Endometrial microvascular endothelial cells (primary cell): ENCODE measurements around the gene KNCN. TPM values are rescaled to one million over a fixed set of nuclear protein-coding genes. Genes with fewer than 3 reads are reported as not detected.

Experiments used
- in situ Hi-C: cut with HindIII; loops from 2 replicates; pipeline ENCODE4 v1.10.0; 2017; ENCODE audit warnings: low sequenced_read_pairs, low pct_unique_long_range_greater_than_20kb; ENCODE audit errors: inconsistent ontology term
- total RNA-seq: library from RNA; depleted of rRNA; stranded (reverse); fragments of >200 nt; gene quantifications from one replicate; pipeline ENCODE4 v1.2.3, GENCODE V29; 2015; ENCODE audit errors: inconsistent ontology term

KNCN gene
- total RNA-seq, 1 donor from 2014 or later: not detected

- in situ Hi-C loops: no loop called here
Observed at GRCh38 chr1:46571691-46572225, 20.3 kb upstream of the KNCN start.

GRCh38 chr1:46569884-46570725, 18.7 kb upstream of the KNCN start:
- in situ Hi-C loops: no loop called here

DNA sequence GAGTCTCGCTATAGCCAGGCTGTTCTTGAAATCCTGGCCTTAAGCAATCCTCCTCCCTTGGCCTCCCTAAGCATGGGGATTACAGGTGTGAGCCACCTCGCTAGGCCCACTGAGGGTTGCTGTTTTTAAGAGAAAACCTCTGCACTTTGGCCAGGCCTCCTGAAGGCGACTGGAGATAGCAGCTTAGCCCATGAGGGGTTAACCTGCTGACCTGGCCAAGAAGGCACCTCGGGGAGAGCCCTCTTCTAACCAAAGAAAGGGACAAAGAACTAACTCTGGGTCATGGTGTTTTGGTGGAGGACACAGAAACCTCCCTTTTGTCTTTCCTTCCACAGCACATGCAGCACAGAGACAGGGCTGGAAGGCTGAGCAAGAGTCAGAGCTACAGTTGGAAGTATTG, 17.7 kb upstream of the KNCN start:
- in situ Hi-C loops: no loop called here

DNA sequence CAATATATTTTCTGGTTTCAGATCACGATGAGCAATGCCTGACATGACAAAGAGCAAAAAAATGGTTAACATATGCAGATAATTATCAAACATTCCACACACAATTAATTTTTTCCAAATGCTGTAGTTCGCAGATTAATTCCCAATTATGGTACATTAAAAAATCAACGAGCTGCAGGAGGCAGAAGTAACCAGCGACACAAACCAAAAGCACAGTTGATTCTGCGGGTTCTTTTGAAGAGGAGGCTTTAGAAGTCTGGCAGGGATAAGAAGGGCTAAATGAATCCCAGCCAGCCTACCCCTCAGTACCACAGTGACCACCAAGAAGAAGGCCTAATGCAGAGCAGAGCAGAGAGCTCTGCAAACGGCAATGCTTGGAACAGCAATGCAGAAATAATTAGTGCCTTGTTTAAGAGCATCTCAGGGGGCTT, 17.0 kb upstream of the KNCN start:
- in situ Hi-C loops: no loop called here

DNA sequence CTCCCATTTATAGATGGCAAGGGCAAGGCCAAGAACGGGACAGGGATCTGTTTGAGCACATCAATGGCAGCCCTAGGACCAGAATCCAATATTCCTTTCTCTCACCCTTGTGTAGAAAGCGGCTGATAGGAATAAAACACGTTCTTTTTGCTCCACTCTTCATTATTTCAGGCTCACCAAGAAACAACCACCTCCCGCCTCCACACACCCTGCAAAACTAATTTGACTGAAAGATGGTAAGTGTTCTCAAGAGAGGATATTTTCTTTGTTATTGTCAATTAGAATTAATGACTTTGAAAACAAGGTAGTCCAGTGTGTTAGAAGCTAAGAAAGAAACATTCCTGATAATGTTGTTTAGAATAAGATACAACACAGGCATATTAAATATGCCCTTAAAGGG, 11.9 kb upstream of the KNCN start:
- in situ Hi-C loops: no loop called here

DNA sequence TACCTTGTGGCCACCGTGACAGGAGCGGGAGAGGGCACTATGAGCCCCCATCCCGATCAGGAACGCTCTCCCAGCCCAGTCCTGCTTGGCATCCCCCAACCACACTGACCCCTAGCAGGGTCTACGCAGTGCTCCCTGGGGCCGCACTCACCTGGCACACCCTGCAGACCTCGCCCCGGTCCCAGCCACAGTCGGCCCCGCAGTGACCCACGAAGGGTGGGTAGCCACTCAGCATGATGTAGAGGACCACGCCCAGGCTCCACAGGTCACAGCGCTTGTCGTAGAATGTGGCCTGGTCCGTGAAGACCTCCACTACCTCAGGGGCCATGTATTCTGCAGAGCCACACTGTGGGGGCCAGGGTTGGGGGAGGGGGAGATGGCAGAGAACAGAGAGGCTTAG, 11.1 kb upstream of the KNCN start:
- in situ Hi-C loops: no loop called here

DNA sequence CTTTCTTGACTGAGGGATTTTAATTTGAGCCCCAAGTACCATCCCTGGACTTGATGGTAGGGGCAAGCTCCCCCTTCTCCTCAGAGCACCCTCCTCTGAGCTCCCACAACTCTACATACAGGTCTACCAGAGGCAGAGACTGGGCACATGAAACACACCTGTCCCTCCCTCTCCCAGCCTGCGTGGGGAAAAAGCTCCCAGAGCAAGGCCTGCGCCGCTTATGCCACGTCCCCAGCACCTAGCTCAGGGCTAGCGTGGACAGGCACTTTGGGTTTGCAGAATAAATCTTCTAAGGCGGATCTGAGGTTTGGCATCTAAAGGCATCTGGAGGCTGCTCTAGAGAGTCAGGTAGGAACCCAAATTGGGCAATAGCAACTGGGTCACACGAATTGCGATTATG, 7.5 kb upstream of the KNCN start:
- in situ Hi-C loops: no loop called here

GRCh38 chr1:46558141-46558963, 6.9 kb upstream of the KNCN start:
- in situ Hi-C loops: no loop called here

DNA sequence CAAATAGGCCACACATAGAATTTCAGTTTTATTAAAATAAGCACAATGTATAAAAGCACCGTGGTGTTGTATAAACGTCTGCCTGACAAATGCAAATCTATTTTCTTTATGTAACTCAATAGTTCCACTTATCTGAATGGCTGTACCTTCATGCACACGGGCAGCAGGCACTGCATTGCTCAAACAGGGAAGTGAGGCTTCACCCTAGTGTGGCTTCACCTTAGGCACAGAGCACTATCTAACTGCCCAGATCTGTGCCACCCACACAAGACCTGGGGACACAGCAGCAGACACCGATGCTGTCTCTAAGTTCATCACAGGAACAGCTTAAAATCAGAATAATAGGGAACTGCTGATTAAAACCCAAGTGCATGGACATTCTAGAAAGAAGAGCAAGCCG, 6.0 kb upstream of the KNCN start:
- in situ Hi-C loops: no loop called here

DNA sequence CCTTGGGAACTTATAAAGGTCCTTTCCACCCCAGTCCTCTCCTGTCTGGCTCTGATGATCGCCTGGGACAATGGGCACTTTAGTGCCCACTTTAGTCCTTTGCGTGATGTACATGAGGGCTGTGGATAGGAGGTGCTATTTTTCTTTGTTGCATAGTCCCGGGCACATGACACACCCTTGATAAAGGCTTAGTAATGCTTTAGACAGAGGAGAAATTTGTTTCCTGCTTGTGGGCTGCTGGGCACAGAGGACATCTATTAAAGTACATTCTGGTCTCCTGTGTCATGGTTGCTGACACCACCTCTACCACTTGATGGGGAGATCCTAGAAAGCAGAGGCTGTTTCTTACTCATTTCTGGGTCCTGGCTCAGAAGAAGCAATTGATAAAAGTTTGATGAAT, 5.4 kb upstream of the KNCN start:
- in situ Hi-C loops: no loop called here

DNA sequence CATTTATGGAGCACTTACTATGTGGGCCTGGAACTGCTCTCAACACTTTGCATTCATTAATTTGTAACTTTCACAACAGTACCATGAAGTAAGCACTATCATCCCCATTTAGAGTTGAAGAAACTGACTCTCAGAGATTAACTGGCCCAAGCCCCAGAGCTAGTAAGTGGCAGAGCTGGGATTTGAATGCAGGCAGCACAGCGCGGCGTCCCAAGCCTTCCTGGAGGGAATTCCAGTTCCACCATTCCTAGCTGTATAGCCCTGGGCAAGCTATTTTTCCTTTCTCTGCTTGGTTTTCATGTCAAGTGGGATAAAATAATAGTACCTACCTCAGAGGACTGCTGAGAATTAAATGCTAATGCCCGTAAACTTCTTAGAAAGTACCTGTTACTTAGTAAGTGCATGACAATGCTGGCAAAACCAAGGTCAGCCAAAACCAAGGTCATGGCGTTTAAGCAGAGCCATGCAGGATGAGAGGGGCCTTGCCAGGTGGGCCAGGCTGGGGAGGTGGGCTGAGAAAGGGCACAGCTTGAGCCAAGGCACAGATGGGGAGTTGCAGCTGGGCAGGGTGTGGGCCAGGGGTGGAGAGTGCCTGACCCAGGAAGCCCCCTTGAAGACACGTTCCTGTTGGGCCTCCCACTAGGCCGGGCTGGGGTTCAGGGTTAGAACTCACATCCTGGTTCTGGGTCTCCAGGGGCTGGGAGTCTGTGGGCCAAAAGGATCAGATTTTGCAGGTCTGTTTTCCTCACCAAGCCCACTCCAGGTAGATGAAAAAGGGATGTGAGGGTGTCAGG, 4.6 kb upstream of the KNCN start:
- in situ Hi-C loops: no loop called here

DNA sequence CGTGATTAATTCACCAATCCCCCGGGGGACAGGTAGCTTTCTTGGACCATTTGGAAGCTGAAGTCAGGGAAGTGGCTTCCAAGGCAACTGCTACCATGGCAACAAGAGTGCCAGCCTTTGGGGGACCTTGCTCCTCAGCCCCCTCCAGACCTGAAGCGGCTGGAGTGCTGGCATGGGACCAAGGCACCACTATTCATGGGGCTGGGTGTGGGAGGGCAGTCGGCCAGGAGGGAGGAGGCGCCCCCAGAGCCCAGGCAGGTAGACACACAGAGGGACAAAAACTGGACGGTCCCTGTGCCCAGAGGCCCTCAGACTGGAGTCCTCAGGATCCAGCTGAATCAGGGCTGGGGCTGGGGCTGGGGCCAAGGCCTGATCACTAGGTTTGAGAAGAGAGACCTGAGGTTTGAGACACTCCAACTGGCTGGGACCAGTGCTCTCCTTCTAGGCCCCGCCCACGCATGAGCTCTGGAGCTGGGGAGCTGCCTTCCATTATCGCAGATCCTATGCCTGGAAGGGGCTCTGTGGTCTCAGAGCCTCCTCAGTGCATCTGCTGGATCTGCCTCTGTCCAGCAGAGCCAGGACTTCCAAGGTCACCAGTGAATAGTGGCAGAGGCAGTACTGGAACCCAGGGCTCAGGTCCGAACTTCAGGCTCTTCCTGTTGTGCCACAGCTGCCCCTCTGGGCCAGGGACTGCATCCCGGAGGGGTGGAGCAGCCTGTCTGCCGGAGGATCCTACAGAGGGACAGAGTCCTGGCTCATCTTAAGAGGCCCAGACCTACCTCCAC, 3.3 kb upstream of the KNCN start:
- in situ Hi-C loops: no loop called here

DNA sequence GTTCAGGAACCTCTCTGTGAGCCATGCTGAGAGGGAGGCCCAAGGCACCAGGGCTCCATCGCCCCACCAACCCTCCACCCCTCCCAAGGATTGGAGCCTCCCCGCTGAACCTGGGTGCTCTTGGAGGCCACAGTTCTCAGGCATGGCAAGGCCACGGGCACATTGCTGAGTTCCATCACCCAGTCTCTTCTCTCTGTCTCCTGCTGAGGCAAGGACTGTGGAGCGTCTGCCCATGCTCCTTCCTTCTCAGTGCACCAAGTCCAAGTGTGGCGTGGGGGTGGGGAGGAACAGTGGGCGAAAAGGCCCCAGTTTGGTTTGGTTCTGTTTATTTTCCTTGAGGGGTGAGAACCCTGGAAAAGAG, 2.8 kb upstream of the KNCN start:
- in situ Hi-C loops: no loop called here

DNA sequence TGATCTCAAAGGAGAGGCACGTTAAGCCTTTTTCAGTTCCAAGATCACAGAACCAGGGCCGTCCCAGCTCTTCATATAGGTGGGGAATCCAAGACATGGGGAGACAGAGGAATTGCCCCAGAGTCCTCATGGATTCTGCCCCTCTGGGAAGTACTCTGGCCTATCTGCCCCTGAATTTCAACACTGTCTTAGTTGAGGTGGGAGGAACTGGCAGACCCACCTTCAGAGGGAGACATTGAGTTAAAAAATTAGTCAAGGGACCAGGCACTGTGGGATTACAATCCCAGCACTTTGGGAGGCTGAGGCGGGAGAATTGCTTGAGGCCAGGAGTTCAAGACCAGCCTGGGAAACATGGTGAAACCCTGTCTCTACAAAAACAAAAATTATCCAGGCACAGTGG, 2.1 kb upstream of the KNCN start:
- in situ Hi-C loops: no loop called here

DNA sequence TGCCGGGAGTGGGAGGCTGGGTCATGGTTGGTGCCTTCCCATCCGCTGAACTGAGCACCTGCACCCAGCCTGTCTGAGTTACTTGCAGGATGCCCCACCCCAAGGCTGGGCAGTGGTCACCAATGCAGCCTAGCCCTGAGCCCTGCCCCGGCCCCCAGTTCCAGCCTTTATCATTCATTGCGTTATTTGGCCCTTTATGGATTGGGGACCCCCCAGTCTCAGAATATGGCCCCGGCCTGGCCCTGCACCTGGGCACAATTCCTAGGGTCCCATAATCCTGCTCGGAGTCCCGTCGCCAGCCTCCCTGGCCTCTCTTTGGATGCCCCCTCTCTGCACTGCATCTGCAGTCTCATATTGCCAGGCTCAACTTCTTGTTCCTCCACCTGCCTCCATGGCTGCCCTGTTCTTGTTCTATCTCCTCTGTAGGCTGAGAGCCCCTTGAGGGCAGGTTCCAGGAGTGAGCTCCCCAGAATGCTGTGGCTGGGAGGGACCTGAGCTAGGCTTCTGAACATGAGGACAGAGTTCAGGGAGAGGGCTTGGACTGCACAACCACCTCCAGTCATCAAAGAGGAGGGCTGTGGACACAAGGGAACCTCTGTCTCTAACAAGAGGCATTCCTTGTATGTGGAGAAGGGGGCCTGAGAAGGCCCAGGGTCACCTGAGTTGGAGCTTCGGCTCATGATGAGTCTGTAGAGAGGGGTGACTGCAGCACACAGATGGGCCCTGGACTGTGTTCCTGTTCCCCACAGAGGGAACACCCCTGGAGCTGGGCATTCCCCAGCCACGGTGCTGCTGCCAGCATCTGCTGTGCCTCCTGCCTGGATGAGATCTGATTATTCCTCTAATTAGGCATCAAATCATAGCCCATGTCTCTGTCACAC, 1.1 kb upstream of the KNCN start:
- in situ Hi-C loops: no loop called here

- in situ Hi-C loops: no loop called here
Observed at GRCh38 chr1:46550751-46551231, 656 bp downstream of the KNCN start.
